Fibroblast of skin of back (primary cell): ENCODE data around the gene ENOX2. TPM values are rescaled to one million over a fixed set of nuclear protein-coding genes. Genes with fewer than 3 reads are reported as not detected.
"Not testable (repeated sequence)": the region's sequence is repeated elsewhere in the genome, so short reads cannot be mapped to it uniquely, and the experiment has no call there.

Source experiments
- DNase-seq: peaks from one replicate; pipeline ENCODE4 v3.0.0-alpha.2; 2013
- polyA plus RNA-seq, 2 experiments: library from polyadenylated mRNA; unstranded; fragments of 120-200 nt; gene quantifications; one replicate each; pipeline ENCODE4 v1.2.1, GENCODE V29; 2013; ENCODE audit not compliant: insufficient read length in 2 of 2

The ENOX2 gene
- 10.2 TPM for polyA plus RNA-seq (2013, experiment 1 of 2; ENCODE audit: insufficient read length)
- 12.5 TPM for polyA plus RNA-seq (2013, experiment 2 of 2; ENCODE audit: insufficient read length)

- peak; percentile 98 for DNase-seq
These were observed at the start of gene ENOX2 for GRCh38 chrX:130902783-130903613. Gene ENOX2 (minus strand): TSS chrX:130903209. CDS start chrX:130703216, 199,993 bp downstream.

GRCh38 chrX:130952266-130953043, 49.4 kb upstream of the ENOX2 start:
- DNase-seq: no peak

- DNase-seq: no peak
These were observed 41.2 kb upstream of the ENOX2 start for GRCh38 chrX:130944230-130944629.

GRCh38 chrX:130937101-130937500, 34.1 kb upstream of the ENOX2 start:
- DNase-seq: no peak

- DNase-seq: no peak
These were observed 30.3 kb upstream of the ENOX2 start for GRCh38 chrX:130933358-130933757.

- not testable (repeated sequence) for DNase-seq
These were observed 17.4 kb upstream of the ENOX2 start for GRCh38 chrX:130920405-130920804.

- DNase-seq: not testable (repeated sequence)
These were observed 16.7 kb upstream of the ENOX2 start for GRCh38 chrX:130919676-130920075.

- not testable (repeated sequence) for DNase-seq
These were observed 15.5 kb upstream of the ENOX2 start for GRCh38 chrX:130918498-130918897.

GRCh38 chrX:130916636-130917422, 13.8 kb upstream of the ENOX2 start:
- peak; percentile 49 for DNase-seq

GRCh38 chrX:130915302-130915701, 12.3 kb upstream of the ENOX2 start:
- no peak for DNase-seq

GRCh38 chrX:130909469-130910136, 6.6 kb upstream of the ENOX2 start:
- DNase-seq: no peak

GRCh38 chrX:130906776-130907175, 3.8 kb upstream of the ENOX2 start:
- no peak for DNase-seq

- DNase-seq: no peak
These were observed 595 bp downstream of the ENOX2 start for GRCh38 chrX:130902446-130902782.

GRCh38 chrX:130896802-130897501, 6.1 kb downstream of the ENOX2 start:
- DNase-seq: peak; percentile 72

GRCh38 chrX:130896026-130896425, 7.0 kb downstream of the ENOX2 start:
- DNase-seq: no peak

- no peak for DNase-seq
These were observed 7.7 kb downstream of the ENOX2 start for GRCh38 chrX:130895299-130895698.

GRCh38 chrX:130893356-130894085, 9.5 kb downstream of the ENOX2 start:
- no peak for DNase-seq

GRCh38 chrX:130887376-130887775, 15.6 kb downstream of the ENOX2 start:
- no peak for DNase-seq

- DNase-seq: no peak
These were observed 17.0 kb downstream of the ENOX2 start for GRCh38 chrX:130885996-130886395.

GRCh38 chrX:130885508-130885907, 17.5 kb downstream of the ENOX2 start:
- no peak for DNase-seq

- no peak for DNase-seq
These were observed 18.4 kb downstream of the ENOX2 start for GRCh38 chrX:130884627-130885026.
